ENCODE measurements around the gene OTULIN. TPM values are rescaled to one million over a fixed set of nuclear protein-coding genes. Genes with fewer than 3 reads are reported as not detected.
A peak's percentile ranks its signal among the peaks of the same experiment; 100 is the strongest.

Gene OTULIN
- total RNA-seq, 2 experiments from 2014 or later: 62.5 to 63.2 TPM

DNA sequence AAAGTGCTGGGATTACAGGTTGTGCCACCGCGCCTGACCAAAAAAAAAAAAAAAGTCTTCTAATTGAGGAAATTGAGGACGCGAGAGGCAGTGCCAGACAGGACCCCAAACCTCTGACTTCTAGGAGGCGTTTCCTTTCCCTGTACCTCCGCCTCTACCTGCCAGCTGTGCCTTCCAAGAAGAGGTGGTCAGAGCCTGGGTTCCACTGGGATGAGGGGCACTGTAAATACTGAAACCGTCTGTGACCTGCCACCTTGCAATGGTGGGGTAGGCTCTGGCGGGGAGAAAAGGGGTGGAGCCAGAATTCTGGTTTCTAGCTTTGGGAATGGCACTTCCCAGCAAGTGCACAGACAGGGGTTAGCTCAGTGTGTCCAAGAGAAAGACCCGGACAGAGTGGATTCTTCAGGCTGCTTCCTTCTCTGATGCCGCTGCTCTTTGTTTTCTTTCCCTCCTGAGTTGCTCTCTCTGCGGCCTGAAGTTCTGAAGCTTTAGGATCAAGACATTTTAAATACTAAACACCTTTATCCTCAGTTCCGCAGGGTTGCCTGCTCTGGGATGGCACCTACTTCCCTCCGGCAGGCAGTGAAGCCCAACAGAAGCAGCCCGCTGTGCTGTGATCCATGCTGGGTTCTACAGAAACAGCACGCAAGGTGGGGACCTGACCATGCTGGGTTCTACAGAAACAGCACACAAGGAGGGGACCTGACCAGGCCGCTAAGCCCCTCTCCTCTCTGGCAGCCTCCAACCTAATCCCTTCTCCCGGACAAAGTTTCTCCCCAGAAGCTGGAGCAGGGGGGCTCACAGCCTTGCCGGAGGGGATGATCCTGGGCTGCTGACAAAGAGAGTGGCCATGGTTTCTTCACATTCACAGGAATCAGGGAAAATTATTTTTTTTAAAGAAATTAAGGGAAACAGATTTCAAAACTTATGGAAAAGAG lies 65.2 kb downstream of the OTULIN start:
- no peaks in the 10 kb centered on the region for H3K27me3 Mint-ChIP-seq
- no peak for DNase-seq
- H3K4me1 Mint-ChIP-seq: peaks cover 8% of the 10 kb centered on the region
- H3K27ac Mint-ChIP-seq: no peak overlapping the region
- ChIA-PET POLR2A (no interaction called here), CTCF (interaction anchor here (0.8 to 1.2 kb wide), 3 partner anchors 14 to 77 kb away, joined by 3 to 6 read pairs (median 3); no protein-coding TSS in a partner anchor)
- peaks cover 6% of the 10 kb centered on the region for H3K36me3 Mint-ChIP-seq (ENCODE audit: low read depth)
- no peak overlapping the region for H3K4me3 Mint-ChIP-seq
- H3K9me3 Mint-ChIP-seq: no peaks in the 10 kb centered on the region

GRCh38 chr5:14730466-14730865 lies 65.9 kb downstream of the OTULIN start:
- CTCF ChIA-PET: no interaction called here
- Mint-ChIP-seq H3K9me3 (no peaks in the 10 kb centered on the region), H3K4me1 (peaks cover 8% of the 10 kb centered on the region)

DNA sequence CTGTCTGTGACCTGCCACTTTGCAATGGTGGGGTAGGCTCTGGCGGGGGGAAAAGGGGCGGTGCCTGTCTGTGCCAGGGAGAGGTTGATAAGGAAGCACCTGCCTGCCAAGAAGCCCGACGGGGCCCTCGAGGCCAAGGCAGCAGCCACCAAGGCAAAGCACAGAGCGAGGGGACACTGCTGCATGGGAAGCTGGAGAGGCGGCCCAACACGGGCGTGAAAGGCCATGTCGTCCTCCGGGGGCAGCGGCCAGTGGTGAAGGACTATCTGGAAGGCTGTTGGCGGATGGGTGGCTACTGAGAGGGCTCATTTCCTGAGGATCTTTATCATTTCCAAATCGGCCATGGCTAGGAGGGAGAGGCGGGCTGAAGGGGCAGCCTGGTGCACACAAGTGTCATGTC lies 66.4 kb downstream of the OTULIN start:
- Mint-ChIP-seq H3K36me3 (ENCODE audit: low read depth) (peaks cover 6% of the 10 kb centered on the region), H3K4me1 (peaks cover 7% of the 10 kb centered on the region), H3K4me3 (no peak overlapping the region), H3K27ac (no peak overlapping the region), H3K27me3 (no peaks in the 10 kb centered on the region), H3K9me3 (no peaks in the 10 kb centered on the region)
- ChIA-PET CTCF (interaction anchor here (2.2 kb wide), 1 partner anchor 28 kb away, joined by 5 read pairs; no protein-coding TSS in a partner anchor), POLR2A (no interaction called here)
- DNase-seq: no peak

More at GRCh38 chr5:14730466-14730865, 65.9 kb downstream of the OTULIN start:
- Mint-ChIP-seq H3K36me3 (ENCODE audit: low read depth) (peaks cover 6% of the 10 kb centered on the region), H3K27ac (no peak overlapping the region), H3K27me3 (no peaks in the 10 kb centered on the region), H3K4me3 (no peak overlapping the region)
- POLR2A ChIA-PET: no interaction called here
- no peak for DNase-seq

- no peak for DNase-seq
- H3K9me3 Mint-ChIP-seq: no peaks in the 10 kb centered on the region
- peak overlapping the region; percentile 31 for H3K27ac Mint-ChIP-seq
- H3K36me3 Mint-ChIP-seq (ENCODE audit: low read depth): peaks cover 9% of the 10 kb centered on the region
- ChIA-PET POLR2A (no interaction called here), CTCF (interaction anchor here (0.5 to 2.2 kb wide), 5 partner anchors 11 to 269 kb away, joined by 3 to 5 read pairs (median 4); no protein-coding TSS in a partner anchor)
- H3K27me3 Mint-ChIP-seq: no peaks in the 10 kb centered on the region
- H3K4me3 Mint-ChIP-seq: no peak overlapping the region
- H3K4me1 Mint-ChIP-seq: peaks cover 3% of the 10 kb centered on the region
Measured at GRCh38 chr5:14732991-14733390, 68.5 kb downstream of the OTULIN start.

DNA sequence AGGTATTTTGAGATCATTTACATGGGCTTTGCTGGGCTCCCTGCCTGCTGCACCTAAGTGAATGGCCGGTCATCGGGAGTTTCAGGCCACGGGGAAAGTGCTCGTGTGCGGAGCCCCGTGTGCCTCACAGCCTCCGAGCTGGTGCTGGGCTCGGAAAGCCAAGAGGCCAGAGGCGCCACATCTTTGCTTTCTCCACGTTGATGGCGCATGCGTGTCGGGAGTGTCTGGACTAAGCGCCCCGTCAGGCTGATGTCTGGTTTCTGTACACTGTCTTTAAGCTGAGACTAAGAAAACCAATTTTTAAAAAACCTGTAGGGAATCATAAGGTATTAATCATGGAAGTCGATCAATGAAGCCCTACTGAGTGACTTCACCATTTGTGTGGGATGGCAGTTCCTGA lies 69.1 kb downstream of the OTULIN start:
- Mint-ChIP-seq H3K27ac (no peak overlapping the region), H3K4me3 (no peak overlapping the region), H3K36me3 (ENCODE audit: low read depth) (peaks cover 10% of the 10 kb centered on the region), H3K4me1 (peaks cover 3% of the 10 kb centered on the region), H3K27me3 (no peaks in the 10 kb centered on the region), H3K9me3 (no peaks in the 10 kb centered on the region)
- DNase-seq: no peak
- ChIA-PET CTCF (interaction anchor here (1.0 kb wide), 1 partner anchor 13 kb away, joined by 4 read pairs; no protein-coding TSS in a partner anchor), POLR2A (no interaction called here)

- no peak for DNase-seq
- Mint-ChIP-seq H3K9me3 (no peaks in the 10 kb centered on the region), H3K27ac (no peak overlapping the region), H3K4me3 (no peak overlapping the region), H3K36me3 (ENCODE audit: low read depth) (peaks cover 13% of the 10 kb centered on the region), H3K4me1 (peaks cover 3% of the 10 kb centered on the region), H3K27me3 (no peaks in the 10 kb centered on the region)
- POLR2A ChIA-PET: no interaction called here
- CTCF ChIA-PET: no interaction called here
Measured at GRCh38 chr5:14734396-14734795, 69.9 kb downstream of the OTULIN start.

DNA sequence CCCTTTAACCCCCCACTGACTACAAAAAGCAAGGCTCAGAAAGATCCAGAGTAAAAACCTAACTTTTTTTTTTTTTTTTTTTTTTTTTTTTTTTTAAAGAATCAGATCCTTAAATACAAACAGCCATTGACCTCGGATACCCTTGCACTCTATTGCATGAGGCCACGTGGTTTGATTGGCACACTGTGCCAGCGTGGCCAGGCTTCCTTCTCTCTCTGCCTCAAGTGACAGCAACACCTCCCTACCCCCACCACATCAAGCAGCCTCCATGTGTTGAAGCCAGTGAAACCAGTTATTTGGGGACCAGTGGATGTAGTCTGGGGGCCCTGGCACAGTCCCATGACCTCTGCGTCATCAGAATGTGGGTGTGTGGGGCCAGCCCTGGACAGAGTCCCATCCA lies 71.4 kb downstream of the OTULIN start:
- DNase-seq: no peak
- H3K27me3 Mint-ChIP-seq: no peaks in the 10 kb centered on the region
- ChIA-PET CTCF (no interaction called here), POLR2A (no interaction called here)
- no peaks in the 10 kb centered on the region for H3K9me3 Mint-ChIP-seq
- H3K4me1 Mint-ChIP-seq: peaks cover 6% of the 10 kb centered on the region
- H3K27ac Mint-ChIP-seq: no peak overlapping the region
- H3K4me3 Mint-ChIP-seq: no peak overlapping the region
- peaks cover 17% of the 10 kb centered on the region for H3K36me3 Mint-ChIP-seq (ENCODE audit: low read depth)

DNA sequence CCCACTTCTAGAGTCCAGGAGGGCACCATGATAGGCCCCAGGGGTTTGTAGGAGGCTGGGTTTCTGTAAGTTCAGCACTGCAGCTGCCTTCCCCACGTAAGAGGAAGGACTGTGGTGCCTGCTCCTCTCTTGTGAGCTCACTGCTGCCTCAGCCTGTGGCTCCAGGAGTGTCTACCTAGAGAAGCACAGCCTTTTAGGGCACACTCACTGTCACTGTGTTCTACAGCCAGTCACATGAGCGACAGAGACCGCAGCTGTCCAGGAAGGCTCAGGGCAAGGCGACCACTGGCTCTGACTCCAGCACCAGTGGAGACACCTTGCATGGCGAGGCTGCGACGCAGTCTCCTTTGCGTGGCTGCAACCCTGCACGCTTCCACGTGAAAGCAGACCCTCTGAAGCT lies 72.8 kb downstream of the OTULIN start:
- CTCF ChIA-PET: interaction anchor here (1.5 kb wide), 1 partner anchor 23 kb away, joined by 3 read pairs; no protein-coding TSS in a partner anchor
- DNase-seq: no peak
- Mint-ChIP-seq H3K9me3 (no peaks in the 10 kb centered on the region), H3K27me3 (no peaks in the 10 kb centered on the region), H3K36me3 (ENCODE audit: low read depth) (peaks cover 26% of the 10 kb centered on the region), H3K27ac (no peak overlapping the region), H3K4me3 (no peak overlapping the region), H3K4me1 (peaks cover 20% of the 10 kb centered on the region)
- POLR2A ChIA-PET: no interaction called here

GRCh38 chr5:14738050-14738449 lies 73.5 kb downstream of the OTULIN start:
- Mint-ChIP-seq H3K27me3 (no peaks in the 10 kb centered on the region), H3K4me3 (no peak overlapping the region), H3K4me1 (peaks cover 27% of the 10 kb centered on the region), H3K36me3 (ENCODE audit: low read depth) (peaks cover 25% of the 10 kb centered on the region), H3K27ac (no peak overlapping the region), H3K9me3 (no peaks in the 10 kb centered on the region)
- ChIA-PET POLR2A (no interaction called here), CTCF (interaction anchor here (1.5 kb wide), 1 partner anchor 22 kb away, joined by 3 read pairs; no protein-coding TSS in a partner anchor)
- DNase-seq: no peak

DNA sequence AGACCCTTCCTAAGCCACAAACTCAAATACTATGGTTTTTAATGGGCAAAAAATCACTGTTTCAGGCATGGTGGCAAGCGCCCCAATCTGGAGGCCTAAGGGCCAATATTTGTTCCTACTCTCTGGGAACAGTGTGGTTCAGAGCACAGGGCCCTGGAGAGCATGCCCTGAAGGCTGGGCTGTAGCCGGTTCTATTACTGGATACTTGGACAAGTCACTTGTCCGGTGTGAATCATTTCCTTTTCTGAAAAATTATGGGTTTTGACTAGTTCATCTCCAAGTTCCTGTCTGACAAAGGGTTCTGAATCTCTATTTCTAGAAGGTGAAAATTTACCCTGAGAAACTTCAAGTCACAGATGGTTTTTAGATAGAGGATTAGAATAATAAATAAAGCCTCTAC lies 75.0 kb downstream of the OTULIN start:
- DNase-seq: no peak
- no peaks in the 10 kb centered on the region for H3K9me3 Mint-ChIP-seq
- H3K27me3 Mint-ChIP-seq: no peaks in the 10 kb centered on the region
- no peak overlapping the region for H3K27ac Mint-ChIP-seq
- H3K4me3 Mint-ChIP-seq: no peak overlapping the region
- peaks cover 33% of the 10 kb centered on the region for H3K4me1 Mint-ChIP-seq
- CTCF ChIA-PET: interaction anchor here (0.9 to 1.0 kb wide), 2 partner anchors 13 to 131 kb away, joined by 3 read pairs; no protein-coding TSS in a partner anchor
- POLR2A ChIA-PET: no interaction called here
- peaks cover 27% of the 10 kb centered on the region for H3K36me3 Mint-ChIP-seq (ENCODE audit: low read depth)

DNA sequence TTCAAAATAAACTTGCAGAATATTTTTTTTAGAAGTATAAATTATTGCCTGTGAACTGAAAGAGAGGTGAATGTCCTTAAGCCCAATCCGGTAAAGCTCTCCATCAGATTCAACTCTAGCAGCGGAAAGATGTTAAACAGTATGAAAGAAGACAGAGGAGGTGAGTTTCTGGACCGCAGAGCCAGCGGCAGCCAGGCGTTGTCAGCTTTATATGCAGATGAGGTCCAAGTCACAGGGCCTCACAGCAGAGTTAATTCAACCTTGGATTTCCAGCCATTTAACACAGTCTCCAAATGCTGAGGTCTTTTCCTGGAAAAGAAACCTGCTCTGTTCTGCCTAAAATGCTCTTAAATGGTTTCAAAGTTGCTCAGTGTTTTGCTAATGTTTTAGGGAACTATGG lies 75.5 kb downstream of the OTULIN start:
- H3K4me1 Mint-ChIP-seq: peaks cover 34% of the 10 kb centered on the region
- CTCF ChIA-PET: interaction anchor here (0.9 to 1.0 kb wide), 2 partner anchors 13 to 131 kb away, joined by 3 read pairs; no protein-coding TSS in a partner anchor
- DNase-seq: no peak
- H3K36me3 Mint-ChIP-seq (ENCODE audit: low read depth): peaks cover 27% of the 10 kb centered on the region
- no peaks in the 10 kb centered on the region for H3K9me3 Mint-ChIP-seq
- H3K4me3 Mint-ChIP-seq: no peak overlapping the region
- POLR2A ChIA-PET: no interaction called here
- H3K27me3 Mint-ChIP-seq: no peaks in the 10 kb centered on the region
- H3K27ac Mint-ChIP-seq: no peak overlapping the region

GRCh38 chr5:14741131-14741530 lies 76.6 kb downstream of the OTULIN start:
- no peaks in the 10 kb centered on the region for H3K9me3 Mint-ChIP-seq

GRCh38 chr5:14741801-14742440 lies 77.4 kb downstream of the OTULIN start:
- ChIA-PET CTCF (no interaction called here), POLR2A (no interaction called here)
- Mint-ChIP-seq H3K4me1 (peaks cover 44% of the 10 kb centered on the region), H3K36me3 (ENCODE audit: low read depth) (peaks cover 23% of the 10 kb centered on the region), H3K4me3 (no peak overlapping the region), H3K27me3 (no peaks in the 10 kb centered on the region), H3K27ac (peak overlapping the region; percentile 48), H3K9me3 (no peaks in the 10 kb centered on the region)
- peak; percentile 60 for DNase-seq

More at GRCh38 chr5:14741131-14741530, 76.6 kb downstream of the OTULIN start:
- ChIA-PET CTCF (no interaction called here), POLR2A (no interaction called here)
- Mint-ChIP-seq H3K36me3 (ENCODE audit: low read depth) (peaks cover 27% of the 10 kb centered on the region), H3K4me3 (no peak overlapping the region), H3K4me1 (peaks cover 42% of the 10 kb centered on the region), H3K27ac (no peak overlapping the region), H3K27me3 (no peaks in the 10 kb centered on the region)
- no peak for DNase-seq

All from activated CD4-positive, alpha-beta T cell treated with anti-CD3 and anti-CD28 coated beads, Interleukin-2, amount 10 ng/mL, durations not matched to agents 7 days and 5 days (primary cell).